Mammary epithelial cell (primary cell): ENCODE results near the gene COMP.

Experiments used
- CTCF ChIP-seq, 2 donors: IDR thresholded peaks in 1 of 2; conservative IDR thresholded peaks in 1 of 2; 2 replicates each; pipeline ENCODE4 v1.5.1; 2011 to 2012; ENCODE audit warnings: inconsistent platforms in 2 of 2, low read length in 2 of 2, mild to moderate bottlenecking in 2 of 2, control low read depth in 1 of 2, low read depth in 1 of 2; ENCODE audit not compliant: insufficient read depth in 1 of 2; ENCODE audit errors: extremely low read depth in 1 of 2
- EZH2 ChIP-seq: IDR thresholded peaks from 2 replicates; pipeline ENCODE4 v1.6.1; 2012; ENCODE audit warnings: low read length, inconsistent platforms, borderline replicate concordance

- TF ChIP-seq CTCF (conservative IDR thresholded peaks at IDR 0.05 in 1 of 2, IDR thresholded peaks at IDR 0.05 in 1 of 2; ENCODE audit: extremely low read depth in 1 of 2, insufficient read depth in 1 of 2, low read depth in 1 of 2, low read length in 2 of 2) (no peak), EZH2 (no peak)
These were observed 26.5 kb downstream of the COMP start for GRCh38 chr19:18764591-18765051.
